Mucosa of rectum (tissue), 2 donors: Measurements from ENCODE around the gene SEC63.

Experiments used
- H3K27ac ChIP-seq, 2 donors: one replicate each; pipeline ENCODE4 v1.7.0; 2013; ENCODE audit warnings: inconsistent platforms in 2 of 2, low read depth in 2 of 2, low read length in 2 of 2
- H3K27me3 ChIP-seq, 2 donors: one replicate each; pipeline ENCODE4 v1.7.0; 2013; ENCODE audit warnings: low read length in 2 of 2; ENCODE audit not compliant: control insufficient read depth in 2 of 2, insufficient read depth in 2 of 2
- H3K36me3 ChIP-seq, 2 donors: one replicate each; pipeline ENCODE4 v1.7.0; 2013; ENCODE audit warnings: low read length in 2 of 2; ENCODE audit not compliant: control insufficient read depth in 2 of 2, insufficient read depth in 2 of 2
- H3K4me1 ChIP-seq, 2 donors: one replicate each; pipeline ENCODE4 v1.7.0; 2013; ENCODE audit warnings: low read length in 2 of 2, mild to moderate bottlenecking in 1 of 2; ENCODE audit not compliant: control insufficient read depth in 2 of 2, insufficient read depth in 2 of 2
- H3K4me3 ChIP-seq, 2 donors: one replicate each; pipeline ENCODE4 v1.7.0; 2013; ENCODE audit warnings: low read length in 2 of 2
- H3K9ac ChIP-seq, 2 donors: one replicate each; pipeline ENCODE4 v1.7.0; 2013; ENCODE audit warnings: low read length in 2 of 2, low read depth in 1 of 2, mild to moderate bottlenecking in 1 of 2
- H3K9me3 ChIP-seq, 2 donors: one replicate each; pipeline ENCODE4 v1.7.0; 2013; ENCODE audit warnings: low read length in 2 of 2; ENCODE audit not compliant: control insufficient read depth in 2 of 2
- donor health status: healthy.
- donor health status: Normal muscosa, but diverticular disease.

SEC63 gene

DNA sequence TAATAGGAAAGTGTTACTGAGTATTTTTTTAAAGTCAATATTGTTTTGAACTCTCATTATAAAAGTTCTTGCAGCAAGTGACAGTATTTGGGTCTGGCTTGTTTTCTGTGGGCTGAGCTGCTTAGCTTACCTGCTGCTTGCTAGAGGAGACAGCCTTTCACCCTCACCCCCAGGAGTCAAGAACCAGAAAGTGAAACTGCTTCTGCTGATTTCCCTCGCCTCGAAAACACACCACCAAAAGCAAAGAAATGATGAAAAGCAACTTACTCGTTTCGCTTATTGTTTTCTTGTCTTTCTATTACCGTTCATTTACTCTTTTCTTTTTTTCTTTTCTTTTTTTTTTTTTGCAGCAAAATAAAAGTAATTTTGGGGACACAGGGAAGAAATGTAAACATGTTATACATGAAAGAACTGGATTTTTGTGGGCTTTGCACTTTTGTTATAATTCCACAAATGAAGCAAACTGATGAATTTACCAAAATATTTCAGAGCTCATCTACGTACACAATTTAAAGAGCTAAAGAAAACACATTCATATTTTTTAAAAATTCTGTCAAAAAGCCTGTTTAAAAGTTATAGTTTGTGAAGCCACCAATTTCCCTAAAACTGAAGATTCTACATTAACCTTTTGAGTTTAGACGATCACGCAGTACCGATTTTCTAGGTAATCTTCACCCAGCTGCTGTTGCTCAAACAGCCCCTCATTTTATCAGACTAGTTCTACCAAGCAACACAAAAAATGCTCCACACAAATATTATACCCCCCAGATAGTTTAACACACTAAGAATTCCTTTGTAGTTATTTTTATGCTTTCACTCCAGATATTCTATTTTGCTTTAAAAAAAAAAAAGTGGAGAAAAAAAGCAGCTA, 135.6 kb downstream of the SEC63 start:
- no peaks in the 10 kb centered on the region for H3K36me3 ChIP-seq
- peak overlapping the region in 1 of 2 donors; percentile 50 for H3K4me3 ChIP-seq
- peaks cover 3 to 7% of the 10 kb centered on the region in 2 donors for H3K27me3 ChIP-seq
- H3K9ac ChIP-seq, result peak overlapping the region in 1 of 2 donors; percentile 27
- H3K9me3 ChIP-seq, result no peaks in the 10 kb centered on the region
- H3K4me1 ChIP-seq, result peaks cover 0 to 5% of the 10 kb centered on the region in 2 donors
- peak overlapping the region in 1 of 2 donors; percentile 23 for H3K27ac ChIP-seq

DNA sequence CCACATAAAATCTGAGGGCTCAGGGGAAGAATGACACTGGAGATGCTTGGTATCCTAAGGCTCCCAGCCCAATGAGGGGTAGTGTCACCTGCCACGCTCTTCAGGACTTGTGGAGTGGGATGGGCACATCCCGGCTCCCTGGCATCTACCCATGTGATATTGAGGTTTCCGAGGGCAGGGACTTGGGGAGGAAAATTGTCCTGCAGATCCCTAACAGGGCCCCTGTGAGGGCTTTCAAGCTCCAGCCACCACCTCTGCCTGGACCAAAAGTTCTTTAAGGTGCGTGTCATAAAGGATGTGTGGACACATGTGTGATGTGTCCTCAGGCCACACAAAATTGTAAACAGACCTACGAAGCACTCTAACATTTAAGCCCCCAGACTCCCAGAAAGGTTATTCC, 136.4 kb downstream of the SEC63 start:
- H3K9ac ChIP-seq, result no peak overlapping the region
- H3K27ac ChIP-seq, result no peak overlapping the region
- no peaks in the 10 kb centered on the region for H3K36me3 ChIP-seq
- H3K4me3 ChIP-seq, result no peak overlapping the region
- peaks cover 3 to 7% of the 10 kb centered on the region in 2 donors for H3K27me3 ChIP-seq
- peaks cover 0 to 5% of the 10 kb centered on the region in 2 donors for H3K4me1 ChIP-seq
- no peaks in the 10 kb centered on the region for H3K9me3 ChIP-seq

- Histone ChIP-seq H3K9me3 (no peaks in the 10 kb centered on the region), H3K27me3 (peaks cover 3 to 7% of the 10 kb centered on the region in 2 donors), H3K4me3 (peak overlapping the region; percentile 40 to 48), H3K9ac (peak overlapping the region in 1 of 2 donors; percentile 19), H3K4me1 (peaks cover 0 to 5% of the 10 kb centered on the region in 2 donors), H3K36me3 (no peaks in the 10 kb centered on the region), H3K27ac (no peak overlapping the region)
Measured at GRCh38 chr6:107820338-107821261, 137.4 kb downstream of the SEC63 start.

DNA sequence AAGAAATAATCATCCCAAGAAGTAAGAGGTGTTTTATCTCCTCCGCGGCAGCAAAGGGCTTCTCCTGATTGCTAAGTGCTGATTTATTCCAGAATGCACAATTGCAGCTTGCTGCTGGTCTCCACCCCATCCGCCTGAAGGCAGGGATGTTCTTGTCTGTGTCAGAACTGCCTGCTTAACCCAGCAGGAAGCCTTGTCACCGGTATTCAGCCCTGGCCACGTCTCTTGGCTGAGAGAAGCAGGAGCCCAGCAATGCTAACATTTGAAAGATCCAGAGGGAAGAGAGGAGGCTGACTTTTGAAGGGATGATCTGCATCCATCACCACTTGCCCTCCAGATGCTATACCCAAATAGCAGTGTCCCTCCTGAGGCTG, 138.1 kb downstream of the SEC63 start:
- Histone ChIP-seq H3K4me1 (peaks cover 0 to 5% of the 10 kb centered on the region in 2 donors), H3K27me3 (peaks cover 3 to 7% of the 10 kb centered on the region in 2 donors), H3K9ac (no peak overlapping the region), H3K36me3 (no peaks in the 10 kb centered on the region), H3K27ac (no peak overlapping the region), H3K4me3 (peak overlapping the region in 1 of 2 donors; percentile 48), H3K9me3 (no peaks in the 10 kb centered on the region)

DNA sequence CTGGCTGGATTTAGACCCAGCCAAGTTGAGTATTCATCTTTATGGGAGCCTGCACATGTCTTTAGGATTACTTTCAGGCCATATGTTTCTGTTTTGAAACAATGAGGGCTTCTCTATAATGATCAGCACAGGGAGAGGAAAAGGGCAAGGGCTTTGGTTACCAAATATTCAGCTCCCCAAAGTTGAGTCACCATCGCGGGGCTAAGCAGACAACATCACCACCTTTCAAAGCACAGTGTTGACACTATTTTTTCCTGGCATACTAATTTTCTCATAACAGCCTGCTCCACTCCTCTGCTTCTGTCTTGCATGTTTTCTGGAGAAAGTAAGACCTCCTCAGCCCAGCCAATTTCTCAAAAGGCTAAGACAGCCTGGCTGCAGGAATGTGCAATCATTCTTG, 138.8 kb downstream of the SEC63 start:
- H3K27ac ChIP-seq, result no peak overlapping the region
- peaks cover 3 to 4% of the 10 kb centered on the region in 2 donors for H3K27me3 ChIP-seq
- H3K9ac ChIP-seq, result no peak overlapping the region
- no peak overlapping the region for H3K4me3 ChIP-seq
- H3K36me3 ChIP-seq, result no peaks in the 10 kb centered on the region
- H3K9me3 ChIP-seq, result no peaks in the 10 kb centered on the region
- H3K4me1 ChIP-seq, result peaks cover 0 to 5% of the 10 kb centered on the region in 2 donors

DNA sequence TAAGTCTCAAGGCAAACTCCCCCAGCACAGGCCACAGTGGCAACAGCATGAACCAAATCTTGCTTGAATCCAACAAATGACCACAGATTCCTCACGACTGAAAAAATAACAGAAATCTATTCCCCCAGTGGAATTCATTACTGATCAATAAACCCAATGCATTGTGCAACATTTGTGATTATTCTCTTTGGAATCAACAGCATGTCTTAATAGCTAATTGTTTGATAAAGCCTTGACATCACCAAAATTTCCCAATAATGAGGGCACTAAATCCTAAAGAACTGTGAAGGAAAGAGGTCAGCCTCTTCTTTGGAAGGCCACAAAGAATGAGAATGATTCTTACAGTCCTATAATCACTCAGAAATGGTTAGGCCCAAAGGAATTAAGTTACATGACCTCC, 139.7 kb downstream of the SEC63 start:
- no peaks in the 10 kb centered on the region for H3K9me3 ChIP-seq
- no peak overlapping the region for H3K9ac ChIP-seq
- H3K27me3 ChIP-seq, result peaks cover 0 to 3% of the 10 kb centered on the region in 2 donors
- no peaks in the 10 kb centered on the region for H3K36me3 ChIP-seq
- peaks cover 0 to 4% of the 10 kb centered on the region in 2 donors for H3K4me1 ChIP-seq
- no peak overlapping the region for H3K27ac ChIP-seq
- H3K4me3 ChIP-seq, result no peak overlapping the region

DNA sequence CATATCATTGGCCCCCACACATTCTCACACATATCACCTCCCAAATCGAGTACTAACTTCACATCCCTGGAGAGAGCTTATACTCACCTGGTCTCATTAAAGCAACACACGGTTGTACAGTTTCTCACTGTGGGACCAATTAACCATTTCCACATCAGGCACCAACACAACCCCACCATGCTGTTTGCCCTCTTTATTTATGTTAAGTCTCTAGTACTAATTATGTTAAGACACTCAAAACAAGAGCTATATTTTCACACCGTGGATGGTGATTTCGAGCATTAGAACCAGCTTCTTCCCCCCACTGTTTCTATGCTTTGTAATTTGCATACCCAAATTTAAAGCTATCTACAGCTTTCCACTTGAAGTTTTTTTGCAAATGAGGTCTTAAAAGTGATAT, 140.2 kb downstream of the SEC63 start:
- Histone ChIP-seq H3K4me3 (no peak overlapping the region), H3K9ac (no peak overlapping the region), H3K36me3 (no peaks in the 10 kb centered on the region), H3K27me3 (no peaks in the 10 kb centered on the region), H3K4me1 (peaks cover 0 to 3% of the 10 kb centered on the region in 2 donors), H3K9me3 (no peaks in the 10 kb centered on the region), H3K27ac (no peak overlapping the region)
